Neural progenitor cell (in vitro differentiated cells): Measurements from ENCODE around the gene SPATA33. TPM values are rescaled to one million over a fixed set of nuclear protein-coding genes. Genes with fewer than 3 reads are reported as not detected.

Experiments used
- DNase-seq: peaks from one replicate; pipeline ENCODE4 v3.0.0-alpha.2; 2016; ENCODE audit warnings: low spot score
- H2AFZ ChIP-seq: fragments of 200-600 bp; sonication (generic); replicated peaks from 2 replicates; pipeline ENCODE4 v1.6.1; 2016; ENCODE audit warnings: antibody characterized with exemption
- H3F3A ChIP-seq: fragments of 200-600 bp; sonication (generic); 2 replicates; pipeline ENCODE4 v1.6.1; 2016; ENCODE audit warnings: antibody characterized with exemption, low read depth
- H3K27ac ChIP-seq: fragments of 200-600 bp; sonication (generic); 2 replicates; pipeline ENCODE4 v1.5.1; 2016; ENCODE audit warnings: mild to moderate bottlenecking
- H3K27me3 ChIP-seq: fragments of 200-600 bp; sonication (generic); 2 replicates; pipeline ENCODE4 v1.6.1; 2016; ENCODE audit warnings: mild to moderate bottlenecking, moderate library complexity
- H3K36me3 ChIP-seq: fragments of 200-600 bp; sonication (generic); 2 replicates; pipeline ENCODE4 v1.5.1; 2016
- H3K4me1 ChIP-seq: fragments of 200-600 bp; sonication (generic); 2 replicates; pipeline ENCODE4 v1.6.1; 2016; ENCODE audit warnings: mixed run types
- H3K4me2 ChIP-seq: fragments of 200-600 bp; sonication (generic); 2 replicates; pipeline ENCODE4 v1.6.1; 2016
- H3K4me3 ChIP-seq: fragments of 200-600 bp; sonication (generic); 2 replicates; pipeline ENCODE4 v1.5.1; 2016
- H3K79me2 ChIP-seq: fragments of 200-600 bp; sonication (generic); 2 replicates; pipeline ENCODE4 v1.6.1; 2016; ENCODE audit warnings: low read depth
- H3K9ac ChIP-seq: fragments of 200-600 bp; sonication (generic); 2 replicates; pipeline ENCODE4 v1.6.1; 2016
- H3K9me3 ChIP-seq: fragments of 200-600 bp; sonication (generic); 2 replicates; pipeline ENCODE4 v1.5.1; 2016; ENCODE audit warnings: low read depth
- H4K20me1 ChIP-seq: fragments of 200-600 bp; sonication (generic); 2 replicates; pipeline ENCODE4 v1.6.1; 2016; ENCODE audit warnings: low read depth
- H3K27ac Mint-ChIP-seq: 3 replicates; pipeline ENCODE4 v1.8.0; 2021; ENCODE audit warnings: mixed read lengths
- H3K27me3 Mint-ChIP-seq: 2 replicates; pipeline ENCODE4 v1.8.0; 2022; ENCODE audit warnings: low read depth, mild to moderate bottlenecking, inconsistent platforms, moderate library complexity, mixed read lengths; ENCODE audit not compliant: insufficient read depth
- H3K36me3 Mint-ChIP-seq: 3 replicates; pipeline ENCODE4 v1.8.0; 2021; ENCODE audit warnings: mixed read lengths
- H3K4me1 Mint-ChIP-seq: 3 replicates; pipeline ENCODE4 v1.8.0; 2021; ENCODE audit warnings: mixed read lengths
- H3K4me3 Mint-ChIP-seq: 3 replicates; pipeline ENCODE4 v1.8.0; 2021; ENCODE audit warnings: mild to moderate bottlenecking, moderate library complexity, mixed read lengths
- H3K9me3 Mint-ChIP-seq: 3 replicates; pipeline ENCODE4 v1.8.0; 2020; ENCODE audit warnings: mixed read lengths
- CTCF ChIP-seq: fragments of 200-600 bp; sonication (generic); IDR thresholded peaks from 2 replicates; pipeline ENCODE4 v1.5.1; 2017; ENCODE audit warnings: antibody characterized with exemption, mild to moderate bottlenecking
- EZH2 ChIP-seq: fragments of 200-600 bp; sonication (generic); IDR thresholded peaks from 2 replicates; pipeline ENCODE4 v1.6.1; 2017; ENCODE audit warnings: antibody characterized with exemption, mild to moderate bottlenecking, moderate library complexity
- EZH2phosphoT487 ChIP-seq: fragments of 200-600 bp; sonication (generic); IDR thresholded peaks from 2 replicates; pipeline ENCODE4 v1.6.1; 2017; ENCODE audit warnings: antibody characterized with exemption
- total RNA-seq: library from RNA; depleted of rRNA; stranded (reverse); fragments of >200 nt; gene quantifications from 2 replicates; pipeline ENCODE4 v1.2.3, GENCODE V29; 2015; ENCODE audit warnings: low replicate concordance

The SPATA33 gene
- total RNA-seq, 1 donor from 2014 or later = 14.1 TPM

GRCh38 chr16:89655062-89655643, 2.5 kb upstream of the SPATA33 start:
- no peaks in the 10 kb centered on the region for H3K9me3 Mint-ChIP-seq
- H3K27ac Mint-ChIP-seq = no peak overlapping the region
- no peaks in the 10 kb centered on the region for H3K9me3 ChIP-seq
- peaks cover 10% of the 10 kb centered on the region for H3K4me1 ChIP-seq
- peaks cover 14% of the 10 kb centered on the region for H3K4me1 Mint-ChIP-seq
- H4K20me1 ChIP-seq = peaks cover 34% of the 10 kb centered on the region
- no peak overlapping the region for H3K4me2 ChIP-seq
- no peak for DNase-seq
- H3K79me2 ChIP-seq = peaks cover 56% of the 10 kb centered on the region
- no peak overlapping the region for H3K27ac ChIP-seq
- TF ChIP-seq EZH2phosphoT487 (no peak), EZH2 (no peak)
- H3F3A ChIP-seq = no peaks in the 10 kb centered on the region
- no peak overlapping the region for H3K4me3 ChIP-seq
- no peaks in the 10 kb centered on the region for H3K36me3 ChIP-seq
- H3K36me3 Mint-ChIP-seq = peaks cover 12% of the 10 kb centered on the region
- H3K9ac ChIP-seq = no peak overlapping the region
- H3K27me3 Mint-ChIP-seq = peaks cover 2% of the 10 kb centered on the region
- no peak overlapping the region for H2AFZ ChIP-seq
- no peaks in the 10 kb centered on the region for H3K27me3 ChIP-seq
- peak overlapping the region; percentile 92 for H3K4me3 Mint-ChIP-seq

GRCh38 chr16:89656435-89657121, 1.1 kb upstream of the SPATA33 start:
- H2AFZ ChIP-seq = no peak overlapping the region
- H4K20me1 ChIP-seq = peaks cover 28% of the 10 kb centered on the region
- H3K27ac Mint-ChIP-seq = no peak overlapping the region
- H3K4me2 ChIP-seq = peak overlapping the region; percentile 85
- peaks cover 2% of the 10 kb centered on the region for H3K36me3 ChIP-seq
- peaks cover 14% of the 10 kb centered on the region for H3K4me1 Mint-ChIP-seq
- peak overlapping the region; percentile 70 for H3K4me3 ChIP-seq
- peaks cover 2% of the 10 kb centered on the region for H3K27me3 Mint-ChIP-seq
- no peak for TF ChIP-seq EZH2
- no peak for TF ChIP-seq EZH2phosphoT487
- TF ChIP-seq CTCF = no peak
- H3K4me1 ChIP-seq = peaks cover 10% of the 10 kb centered on the region
- no peaks in the 10 kb centered on the region for H3K9me3 Mint-ChIP-seq
- no peaks in the 10 kb centered on the region for H3K9me3 ChIP-seq
- peak; percentile 41 for DNase-seq
- peak overlapping the region; percentile 82 for H3K9ac ChIP-seq
- no peaks in the 10 kb centered on the region for H3K27me3 ChIP-seq
- H3F3A ChIP-seq = no peaks in the 10 kb centered on the region
- peaks cover 61% of the 10 kb centered on the region for H3K79me2 ChIP-seq
- H3K27ac ChIP-seq = no peak overlapping the region
- peak overlapping the region; percentile 92 for H3K4me3 Mint-ChIP-seq
- peaks cover 26% of the 10 kb centered on the region for H3K36me3 Mint-ChIP-seq

- Histone ChIP-seq H3K36me3 (peaks cover 5% of the 10 kb centered on the region), H3K9ac (peak overlapping the region; percentile 34), H3F3A (no peaks in the 10 kb centered on the region), H3K79me2 (peaks cover 54% of the 10 kb centered on the region), H3K4me2 (peak overlapping the region; percentile 85), H3K27ac (no peak overlapping the region), H4K20me1 (peaks cover 28% of the 10 kb centered on the region), H3K4me1 (peaks cover 10% of the 10 kb centered on the region), H3K27me3 (no peaks in the 10 kb centered on the region), H2AFZ (peak overlapping the region; percentile 92), H3K9me3 (no peaks in the 10 kb centered on the region), H3K4me3 (peak overlapping the region; percentile 70)
- peaks cover 14% of the 10 kb centered on the region for H3K4me1 Mint-ChIP-seq
- DNase-seq = peak; percentile 53
- H3K36me3 Mint-ChIP-seq = peaks cover 33% of the 10 kb centered on the region
- H3K27me3 Mint-ChIP-seq = peaks cover 2% of the 10 kb centered on the region
- peak overlapping the region; percentile 92 for H3K4me3 Mint-ChIP-seq
- TF ChIP-seq CTCF (no peak), EZH2 (no peak), EZH2phosphoT487 (no peak)
- H3K27ac Mint-ChIP-seq = no peak overlapping the region
- H3K9me3 Mint-ChIP-seq = peaks cover under 1% of the 10 kb centered on the region
These were observed 714 bp downstream of the SPATA33 start for GRCh38 chr16:89658221-89658879.
